Prostate gland (tissue), 2 donors: Measurements from ENCODE around the gene CD101.

Experiments used
- POLR2AphosphoS5 ChIP-seq: sonication (generic); formaldehyde crosslinking; IDR thresholded peaks from one replicate; pipeline ENCODE4 v1.6.1; 2017; ENCODE audit warnings: antibody characterized with exemption
- TF ChIP-seq, protein P1 (sequence below), 4 experiments: fragments of 200-600 bp in 2 of 4; fragments of 450-650 bp in 2 of 4; sonication (generic) in 2 of 4; IDR thresholded peaks; 1 replicate in 3 of 4; 2 replicates in 1 of 4; pipeline ENCODE4 v1.5.1; 2016 to 2019; ENCODE audit warnings: antibody characterized with exemption in 4 of 4, mild to moderate bottlenecking in 2 of 4, moderate library complexity in 2 of 4

DNA sequence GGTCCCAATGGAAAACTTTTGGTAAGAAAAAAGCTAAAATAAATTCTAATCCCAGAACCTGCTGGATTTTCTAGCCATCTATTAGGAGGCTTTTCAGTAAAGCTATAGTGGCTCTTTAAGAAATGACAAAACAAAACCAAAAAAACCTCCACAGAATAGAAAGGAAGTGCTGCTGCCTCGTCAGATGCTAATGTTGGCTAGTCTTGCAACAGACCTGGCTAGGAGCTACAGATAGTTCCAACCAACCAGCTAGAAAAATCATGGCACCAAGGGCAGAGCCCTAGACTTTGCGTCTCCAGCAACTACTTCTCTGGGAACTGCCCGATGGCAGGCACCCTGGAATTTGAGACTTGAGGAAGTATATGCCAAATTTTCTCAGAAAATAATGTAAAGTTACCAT lies 7.6 kb downstream of the CD101 start:
- TF ChIP-seq, protein P1, sequence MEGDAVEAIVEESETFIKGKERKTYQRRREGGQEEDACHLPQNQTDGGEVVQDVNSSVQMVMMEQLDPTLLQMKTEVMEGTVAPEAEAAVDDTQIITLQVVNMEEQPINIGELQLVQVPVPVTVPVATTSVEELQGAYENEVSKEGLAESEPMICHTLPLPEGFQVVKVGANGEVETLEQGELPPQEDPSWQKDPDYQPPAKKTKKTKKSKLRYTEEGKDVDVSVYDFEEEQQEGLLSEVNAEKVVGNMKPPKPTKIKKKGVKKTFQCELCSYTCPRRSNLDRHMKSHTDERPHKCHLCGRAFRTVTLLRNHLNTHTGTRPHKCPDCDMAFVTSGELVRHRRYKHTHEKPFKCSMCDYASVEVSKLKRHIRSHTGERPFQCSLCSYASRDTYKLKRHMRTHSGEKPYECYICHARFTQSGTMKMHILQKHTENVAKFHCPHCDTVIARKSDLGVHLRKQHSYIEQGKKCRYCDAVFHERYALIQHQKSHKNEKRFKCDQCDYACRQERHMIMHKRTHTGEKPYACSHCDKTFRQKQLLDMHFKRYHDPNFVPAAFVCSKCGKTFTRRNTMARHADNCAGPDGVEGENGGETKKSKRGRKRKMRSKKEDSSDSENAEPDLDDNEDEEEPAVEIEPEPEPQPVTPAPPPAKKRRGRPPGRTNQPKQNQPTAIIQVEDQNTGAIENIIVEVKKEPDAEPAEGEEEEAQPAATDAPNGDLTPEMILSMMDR (IDR thresholded peaks at IDR 0.05) = no peak
- TF ChIP-seq POLR2AphosphoS5 = no peak
